OCI-LY7 (cell line): Measurements from ENCODE around the gene MYO1F.

ENCODE experiments used
- CTCF ChIP-seq: fragments of 200-600 bp; sonication (generic); conservative IDR thresholded peaks from 2 replicates; pipeline ENCODE4 v1.5.1; 2014; ENCODE audit warnings: mild to moderate bottlenecking, antibody characterized with exemption, low read length, moderate library complexity, mixed read lengths
- EZH2phosphoT487 ChIP-seq: fragments of 200-600 bp; sonication (generic); IDR thresholded peaks from 2 replicates; pipeline ENCODE4 v1.6.1; 2018; ENCODE audit warnings: low read depth, borderline replicate concordance, mild to moderate bottlenecking, mixed run types, antibody characterized with exemption, low read length, moderate library complexity, mixed read lengths

- TF ChIP-seq CTCF (no peak), EZH2phosphoT487 (no peak)
These were observed 8.0 kb upstream of the MYO1F start for GRCh38 chr19:8584965-8585893.
